C1 segment of cervical spinal cord (tissue), 14 donors: ENCODE measurements around the gene CA10.

Experiments used
- DNase-seq, 14 donors: peaks; one replicate each; lab custom pipeline; 2025; lab: John Stamatoyannopoulos, UW

The CA10 gene

GRCh38 chr17:51876986-51877385 lies 281.5 kb downstream of the CA10 start:
- peak in 1 of 14 donors; percentile 82 for DNase-seq

DNA sequence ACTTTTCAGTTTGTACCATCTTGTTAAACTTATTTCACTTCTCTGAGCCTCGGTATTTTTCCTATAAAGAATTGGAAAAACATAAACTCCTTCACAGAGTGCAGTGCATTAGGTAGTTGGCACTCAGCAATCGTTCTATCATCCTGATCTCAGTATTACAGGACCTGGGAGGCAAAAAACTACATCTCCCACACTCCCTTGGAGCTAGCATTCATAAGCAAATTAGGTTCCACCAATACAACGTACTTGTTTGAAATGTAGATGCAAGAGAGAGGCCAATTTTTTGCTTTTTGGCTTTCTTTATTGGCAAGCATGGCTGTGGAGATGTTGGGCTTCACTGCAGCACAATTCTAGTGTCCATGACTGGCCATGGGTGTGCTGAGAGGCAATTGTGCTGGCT lies 285.2 kb downstream of the CA10 start:
- DNase-seq: no peak

DNA sequence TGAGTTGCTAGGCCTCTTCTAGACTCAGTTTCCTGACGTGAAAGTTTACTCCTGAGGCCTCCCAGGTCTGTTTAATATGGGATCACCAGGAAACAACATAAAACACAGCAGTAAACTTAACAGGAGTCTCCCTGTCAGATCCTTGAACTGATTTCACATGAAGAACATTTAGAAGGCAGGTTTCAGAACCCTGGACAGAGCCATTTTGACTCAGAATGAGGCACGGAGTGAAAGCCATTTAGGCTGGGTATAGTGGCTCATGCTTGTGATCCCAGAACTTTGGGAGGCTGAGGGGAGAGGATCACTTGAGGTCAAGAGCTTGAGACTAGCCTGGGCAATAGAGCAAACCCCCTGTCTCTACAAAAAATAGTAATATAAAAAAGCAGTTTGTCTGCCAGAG lies 289.1 kb downstream of the CA10 start:
- no peak for DNase-seq

DNA sequence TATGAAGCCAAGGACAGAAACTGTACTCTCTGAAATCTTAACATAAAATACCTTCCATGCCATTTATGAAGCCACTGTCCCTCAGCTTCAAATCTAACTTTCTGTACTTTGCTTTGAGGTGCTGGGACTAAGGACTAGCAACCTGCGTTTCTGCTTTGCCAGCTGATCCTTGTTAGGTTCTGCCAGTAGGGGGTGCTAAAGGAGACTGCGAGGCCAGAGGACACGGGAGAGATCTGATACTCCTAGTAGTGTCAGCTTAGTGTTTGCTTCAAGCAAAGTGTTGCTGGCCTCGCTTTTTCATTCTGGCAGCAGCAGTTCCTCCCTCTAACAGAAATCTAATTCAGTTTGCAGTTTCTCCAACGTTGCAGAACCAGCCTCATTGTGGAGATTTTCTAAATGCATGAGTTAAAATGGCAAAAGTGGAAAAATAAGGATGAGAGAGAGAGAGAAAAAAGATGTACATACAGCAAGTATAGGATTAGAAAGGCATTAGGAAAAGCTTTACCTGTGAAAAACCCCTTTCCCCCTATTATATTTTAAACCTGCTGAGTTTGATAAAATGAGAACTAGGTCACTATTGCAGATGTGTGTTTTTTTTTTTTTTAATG lies 297.5 kb downstream of the CA10 start:
- peak in 8 of 14 donors; percentile 1 to 45 (median 6) for DNase-seq

DNA sequence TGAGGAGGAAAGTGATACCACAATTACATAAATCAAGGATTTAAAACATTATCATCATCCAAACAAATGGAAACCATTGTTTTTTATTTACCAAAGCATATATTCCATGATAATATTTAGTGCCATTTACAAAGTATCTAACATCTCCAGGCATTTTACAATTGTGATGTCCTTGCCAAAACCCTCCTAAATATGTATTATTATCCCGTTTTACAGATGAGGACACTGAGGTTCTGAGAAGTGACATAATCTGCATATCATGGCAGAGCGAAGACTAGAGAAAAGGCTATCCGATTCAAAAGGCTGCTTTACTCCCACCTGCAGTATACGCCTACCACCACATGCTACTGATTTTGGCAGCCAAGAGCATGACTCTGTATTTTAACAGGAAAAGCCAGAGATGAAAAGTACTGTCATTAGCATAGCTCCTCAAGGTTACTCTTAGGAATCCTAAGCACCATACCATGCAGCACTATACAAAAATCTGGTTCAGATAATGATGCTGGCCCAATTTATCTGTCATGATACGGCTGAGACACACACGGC lies 301.4 kb downstream of the CA10 start:
- DNase-seq: peak in 1 of 14 donors; percentile 70

GRCh38 chr17:51855806-51856205 lies 302.7 kb downstream of the CA10 start:
- peak in 1 of 14 donors; percentile 42 for DNase-seq

GRCh38 chr17:51853857-51854256 lies 304.7 kb downstream of the CA10 start:
- no peak for DNase-seq

- no peak for DNase-seq
Observed at GRCh38 chr17:51852603-51853002, 305.9 kb downstream of the CA10 start.

DNA sequence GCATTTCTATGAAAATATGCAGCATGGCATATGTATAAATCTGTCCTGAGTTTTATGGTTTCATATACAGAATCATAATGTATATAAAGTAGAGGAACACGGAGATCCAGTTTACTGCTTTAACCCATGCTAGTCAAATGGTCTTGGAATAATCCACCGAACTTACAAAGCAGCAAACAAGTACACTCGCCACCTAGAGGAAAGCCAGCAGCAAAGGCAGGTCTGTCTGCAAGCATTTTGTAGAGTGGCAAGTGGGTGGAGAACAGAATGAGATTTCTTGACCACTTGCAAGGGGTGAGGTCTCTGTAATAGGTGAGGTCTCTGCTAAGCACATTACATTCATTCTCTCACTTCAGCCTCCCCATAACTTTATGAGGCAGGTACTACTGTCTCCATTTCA lies 308.3 kb downstream of the CA10 start:
- DNase-seq: no peak

DNA sequence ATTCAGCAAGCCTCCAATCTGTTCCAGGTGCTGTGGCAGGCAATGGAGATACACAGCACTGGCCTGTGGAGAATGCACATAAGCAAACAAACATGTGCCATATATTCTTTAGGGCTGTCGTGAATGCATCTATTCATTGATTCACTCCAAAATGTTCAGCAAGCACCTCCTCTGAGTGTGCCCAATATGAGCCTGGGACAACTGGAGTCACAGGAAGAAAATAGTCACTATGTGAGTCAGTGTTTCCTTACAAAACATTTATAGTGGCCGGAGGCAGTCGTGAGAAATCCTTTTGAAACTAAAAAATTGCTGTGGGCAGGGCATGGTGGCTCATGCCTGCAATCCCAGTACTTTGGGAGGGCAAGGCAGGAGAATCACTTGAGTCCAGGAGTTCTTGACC lies 310.1 kb downstream of the CA10 start:
- no peak for DNase-seq

GRCh38 chr17:51846566-51846965 lies 311.9 kb downstream of the CA10 start:
- no peak for DNase-seq

GRCh38 chr17:51845776-51846175 lies 312.7 kb downstream of the CA10 start:
- no peak for DNase-seq

DNA sequence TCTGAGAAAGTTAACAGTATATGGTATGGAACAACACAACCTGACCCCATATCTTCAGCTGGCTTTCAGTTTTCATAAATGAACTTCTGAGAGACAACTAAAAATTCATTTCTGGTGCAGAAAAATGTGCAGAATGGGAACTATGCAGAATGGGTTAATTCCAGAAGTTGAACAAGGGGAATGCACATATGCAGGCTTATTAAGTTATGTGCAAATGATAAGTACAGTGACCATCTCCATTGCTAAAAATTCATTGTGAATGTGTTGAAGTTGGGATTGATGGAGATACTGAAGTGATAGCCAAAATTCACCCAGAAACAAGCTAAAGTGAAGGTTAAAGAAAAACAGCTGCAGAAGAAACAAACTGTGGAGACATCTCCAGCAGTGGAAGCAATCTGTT lies 315.8 kb downstream of the CA10 start:
- no peak for DNase-seq

DNA sequence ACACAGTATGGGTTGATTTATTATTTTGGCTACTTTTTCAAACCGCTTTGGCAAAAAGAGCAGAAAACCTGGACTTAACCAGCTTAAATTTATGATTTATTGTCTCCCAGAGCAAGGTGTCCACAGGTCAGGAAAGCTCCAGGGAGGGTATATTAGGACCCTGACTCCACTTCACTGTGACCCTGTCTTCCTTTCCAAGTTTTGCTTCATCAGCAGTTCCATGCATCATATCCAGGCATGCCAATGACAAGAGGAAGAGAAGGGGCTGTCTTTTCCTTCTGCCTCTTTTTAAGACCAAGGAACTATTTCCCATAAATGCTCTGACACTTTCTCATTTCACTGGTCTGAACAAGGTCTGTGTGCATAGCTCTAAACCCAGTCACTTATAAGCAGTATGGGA lies 316.8 kb downstream of the CA10 start:
- no peak for DNase-seq

- DNase-seq: no peak
Observed at GRCh38 chr17:51840688-51841087, 317.8 kb downstream of the CA10 start.

DNA sequence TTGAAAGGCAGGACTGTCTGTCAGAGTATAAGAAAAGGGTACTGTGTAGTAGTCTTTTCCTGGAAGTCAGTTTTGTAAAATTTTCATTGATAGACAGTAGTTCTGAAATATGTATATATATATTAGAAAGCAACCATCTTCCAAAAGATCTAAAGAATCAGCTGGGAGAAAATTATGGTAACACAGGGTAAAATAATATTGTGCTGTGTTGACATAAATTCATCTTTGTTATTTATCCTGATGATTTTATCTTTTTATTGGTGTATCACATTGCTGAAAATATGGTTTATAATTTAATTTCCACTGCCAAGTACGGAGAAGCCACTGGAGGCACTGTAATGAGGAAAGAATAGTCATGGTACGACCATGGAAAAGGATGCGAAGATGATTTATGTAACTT lies 324.9 kb downstream of the CA10 start:
- no peak for DNase-seq

- no peak for DNase-seq
Observed at GRCh38 chr17:51833045-51833444, 325.5 kb downstream of the CA10 start.

DNA sequence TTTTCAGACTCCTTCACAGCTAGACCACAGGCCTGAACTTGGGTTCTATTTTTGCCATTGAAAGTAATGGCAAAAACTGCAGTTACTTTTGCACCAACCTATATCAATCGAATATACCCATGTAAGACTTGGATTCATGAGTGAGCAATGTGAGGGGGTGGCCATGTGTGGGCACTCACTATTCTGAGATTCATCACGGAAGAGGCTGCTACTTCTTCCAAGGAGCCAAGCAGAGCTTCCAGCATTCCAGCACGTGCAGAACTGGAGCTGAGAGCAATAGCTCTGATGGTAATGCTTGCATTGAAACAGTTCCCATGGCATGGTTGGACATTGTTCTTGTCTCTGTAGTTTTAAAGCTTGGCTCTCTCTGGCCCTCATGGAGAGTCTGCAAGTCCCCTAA lies 327.6 kb downstream of the CA10 start:
- no peak for DNase-seq

DNA sequence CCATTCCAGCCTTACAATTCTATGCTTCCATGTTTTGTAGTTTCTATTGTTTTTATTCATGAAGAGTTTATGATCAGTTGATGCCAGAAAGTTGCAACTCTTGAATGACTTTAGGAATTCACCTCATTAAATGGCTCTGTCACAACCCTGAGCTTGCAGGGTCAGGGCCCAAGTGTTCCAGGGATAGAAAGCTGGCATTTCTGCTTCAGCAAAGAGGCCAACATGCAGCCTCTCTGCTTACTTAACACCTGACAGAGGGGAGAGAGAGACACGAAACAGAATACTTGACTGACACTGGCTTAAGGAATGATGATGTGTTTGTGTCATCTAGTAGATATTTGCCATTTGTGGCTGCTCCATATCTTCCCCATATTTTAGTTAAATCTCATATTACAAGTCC lies 328.1 kb downstream of the CA10 start:
- DNase-seq: no peak

- no peak for DNase-seq
Observed at GRCh38 chr17:51828901-51829300, 329.6 kb downstream of the CA10 start.

GRCh38 chr17:51827140-51827539 lies 331.4 kb downstream of the CA10 start:
- no peak for DNase-seq

GRCh38 chr17:51820766-51821165 lies 337.7 kb downstream of the CA10 start:
- no peak for DNase-seq

GRCh38 chr17:51820252-51820651 lies 338.3 kb downstream of the CA10 start:
- no peak for DNase-seq
